ENCODE data around the gene OR2D3. TPM values are rescaled to one million over a fixed set of nuclear protein-coding genes. Genes with fewer than 3 reads are reported as not detected.
"Not testable (repeated sequence)": the region's sequence is repeated elsewhere in the genome, so short reads cannot be mapped to it uniquely, and the experiment has no call there.

Gene OR2D3
- total and polyA plus RNA-seq, 5 experiments from 2014 or later: not detected

DNA sequence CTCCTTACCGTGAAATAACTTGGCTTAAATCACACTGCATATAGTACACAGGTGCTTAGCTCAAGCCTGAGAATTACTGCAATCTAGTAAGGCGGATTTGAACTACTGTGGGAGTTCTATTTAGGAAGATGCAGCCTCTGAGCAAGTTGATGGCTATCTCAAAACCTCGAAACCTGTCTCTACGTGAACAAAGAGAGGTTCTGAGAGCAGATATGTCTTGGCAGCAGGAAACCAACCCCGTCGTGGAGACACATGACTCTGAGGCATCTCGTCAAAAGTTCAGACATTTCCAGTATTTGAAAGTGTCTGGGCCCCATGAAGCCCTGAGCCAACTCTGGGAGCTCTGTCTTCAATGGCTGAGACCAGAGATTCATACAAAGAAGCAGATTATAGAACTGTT lies 11.3 kb downstream of the OR2D3 start:
- Mint-ChIP-seq H3K4me3 (no peak overlapping the region), H3K36me3 (peaks cover 0 to 7% (median 0%) of the 10 kb centered on the region in 3 donors), H3K27ac (no peak overlapping the region), H3K4me1 (peaks cover 6 to 8% (median 6%) of the 10 kb centered on the region in 4 donors), H3K27me3 (peaks cover 28 to 71% (median 34%) of the 10 kb centered on the region in 5 donors), H3K9me3 (peaks cover 0 to 3% (median 0%) of the 10 kb centered on the region in 9 donors)
- DNase-seq: no peak
- ATAC-seq: no peak
- POLR2A ChIA-PET: no interaction called here

DNA sequence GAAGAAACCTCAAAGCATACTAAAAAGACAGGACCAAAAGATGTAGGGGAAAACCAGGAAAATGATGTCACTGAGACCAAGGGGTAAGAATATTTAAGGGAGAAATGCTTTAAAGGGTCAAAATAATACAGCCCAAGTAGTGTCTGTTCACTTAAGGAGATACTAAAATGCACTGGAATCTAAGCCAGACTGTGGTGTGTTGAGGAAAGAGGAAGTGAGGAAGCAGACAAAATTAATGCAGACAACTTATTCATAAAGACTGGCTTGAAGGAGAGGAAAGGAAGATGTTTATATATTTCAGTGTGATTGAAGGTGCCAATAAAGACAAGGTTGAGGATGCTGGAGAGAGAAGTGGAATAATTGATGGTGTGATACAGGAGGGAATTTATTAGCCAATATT lies 21.2 kb downstream of the OR2D3 start:
- Mint-ChIP-seq H3K27me3 (peaks cover 0 to 2% (median 0%) of the 10 kb centered on the region in 5 donors), H3K36me3 (no peaks in the 10 kb centered on the region), H3K27ac (no peak overlapping the region), H3K9me3 (no peaks in the 10 kb centered on the region), H3K4me1 (no peaks in the 10 kb centered on the region), H3K4me3 (no peak overlapping the region)
- no peak for ATAC-seq
- POLR2A ChIA-PET: no interaction called here
- no peak for DNase-seq

DNA sequence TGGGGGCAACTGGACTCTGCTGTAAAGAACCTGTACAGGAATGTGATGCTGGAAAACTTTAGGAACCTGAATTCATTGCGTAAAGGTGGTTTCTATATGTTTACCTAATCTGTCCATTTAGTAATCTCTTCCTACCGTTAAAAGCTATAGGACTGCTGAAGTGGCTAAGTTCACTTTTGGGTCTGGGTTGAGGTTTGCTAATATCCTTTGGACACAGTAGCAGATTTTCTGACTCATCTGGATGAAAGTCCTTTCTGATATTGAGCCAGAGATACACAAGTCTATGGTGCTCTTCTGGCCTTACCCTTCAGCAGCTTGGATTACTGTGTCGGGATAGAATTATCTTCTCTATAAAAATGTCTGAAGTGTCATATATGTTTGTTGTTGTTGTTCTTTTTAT lies 22.3 kb downstream of the OR2D3 start:
- Mint-ChIP-seq H3K36me3 (no peaks in the 10 kb centered on the region), H3K4me1 (no peaks in the 10 kb centered on the region), H3K4me3 (no peak overlapping the region), H3K27ac (no peak overlapping the region), H3K9me3 (peaks cover 0 to 1% (median 0%) of the 10 kb centered on the region in 9 donors), H3K27me3 (peaks cover 0 to 2% (median 0%) of the 10 kb centered on the region in 5 donors)
- POLR2A ChIA-PET: no interaction called here
- ATAC-seq (no peak), DNase-seq (no peak)

DNA sequence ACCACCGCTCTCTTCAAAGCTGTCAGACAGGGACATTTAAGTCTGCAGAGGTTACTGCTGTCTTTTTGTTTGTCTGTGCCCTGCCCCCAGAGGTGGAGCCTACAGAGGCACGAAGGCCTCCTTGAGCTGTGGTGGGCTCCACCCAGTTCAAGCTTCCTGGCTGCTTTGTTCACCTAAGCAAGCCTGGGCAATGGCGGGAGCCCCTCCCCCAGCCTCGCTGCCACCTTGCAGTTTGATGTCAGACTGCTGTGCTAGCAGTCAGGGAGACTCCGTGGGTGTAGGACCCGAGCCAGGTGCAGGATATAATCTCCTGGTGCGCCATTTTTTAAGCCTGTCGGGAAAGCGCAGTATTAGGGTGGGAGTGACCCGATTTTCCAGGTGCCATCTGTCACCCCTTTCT lies 33.4 kb downstream of the OR2D3 start:
- H3K27ac Mint-ChIP-seq, POLR2A ChIA-PET, H3K9me3 Mint-ChIP-seq, DNase-seq, H3K36me3 Mint-ChIP-seq, ATAC-seq, H3K4me1 Mint-ChIP-seq, H3K4me3 Mint-ChIP-seq: not testable (repeated sequence)
- H3K27me3 Mint-ChIP-seq: peaks cover 0 to 20% (median 5%) of the 10 kb centered on the region in 5 donors

DNA sequence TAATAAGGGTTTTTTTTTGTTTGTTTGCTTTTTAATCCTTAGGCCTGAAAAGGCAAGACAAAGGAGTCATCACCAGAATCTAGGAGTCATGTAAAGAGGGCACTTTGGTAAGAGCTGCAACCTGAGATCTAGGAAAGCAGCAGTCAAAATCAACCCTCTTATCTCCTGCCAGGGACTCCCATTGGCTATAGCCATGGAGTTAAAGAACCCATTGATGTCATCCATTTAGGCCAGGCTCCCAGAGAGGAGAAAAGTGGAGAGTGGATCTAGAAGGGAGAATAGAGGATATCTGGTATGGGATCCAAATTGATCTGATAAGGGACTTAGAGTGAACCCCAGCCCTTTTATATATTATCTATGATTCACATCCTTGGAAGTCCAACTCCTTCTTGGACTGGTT lies 41.3 kb downstream of the OR2D3 start:
- Mint-ChIP-seq H3K4me3 (no peak overlapping the region), H3K36me3 (no peaks in the 10 kb centered on the region), H3K27ac (no peak overlapping the region), H3K27me3 (peaks cover 0 to 7% (median 2%) of the 10 kb centered on the region in 5 donors), H3K9me3 (peaks cover 0 to 5% (median 0%) of the 10 kb centered on the region in 9 donors), H3K4me1 (no peaks in the 10 kb centered on the region)
- DNase-seq (no peak), ATAC-seq (no peak)
- POLR2A ChIA-PET: no interaction called here

DNA sequence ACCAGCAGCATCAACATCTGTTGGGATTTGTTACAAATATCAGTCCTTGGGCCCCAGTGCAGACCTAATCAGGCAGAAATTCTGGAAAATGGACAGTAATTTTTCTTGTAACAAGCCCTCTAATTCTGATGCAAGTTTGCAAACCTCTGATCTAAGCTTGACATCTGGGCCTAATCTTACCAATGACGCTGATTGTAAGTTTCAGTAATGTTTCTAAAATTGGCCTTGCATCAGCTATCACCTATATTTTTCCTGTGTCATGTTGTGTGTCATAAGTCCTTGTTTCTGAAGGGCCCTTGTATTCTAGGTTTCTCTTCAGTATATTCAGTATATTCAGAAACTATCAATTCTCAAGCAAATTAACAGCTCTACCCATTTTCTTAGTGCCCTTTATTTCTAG lies 41.9 kb downstream of the OR2D3 start:
- DNase-seq: no peak
- no peak overlapping the region for H3K4me3 Mint-ChIP-seq
- no peak for ATAC-seq
- H3K27me3 Mint-ChIP-seq: peaks cover 0 to 3% (median 1%) of the 10 kb centered on the region in 5 donors
- H3K9me3 Mint-ChIP-seq: peaks cover 0 to 9% (median 0%) of the 10 kb centered on the region in 9 donors
- no peaks in the 10 kb centered on the region for H3K36me3 Mint-ChIP-seq
- no peaks in the 10 kb centered on the region for H3K4me1 Mint-ChIP-seq
- POLR2A ChIA-PET: no interaction called here
- no peak overlapping the region for H3K27ac Mint-ChIP-seq

DNA sequence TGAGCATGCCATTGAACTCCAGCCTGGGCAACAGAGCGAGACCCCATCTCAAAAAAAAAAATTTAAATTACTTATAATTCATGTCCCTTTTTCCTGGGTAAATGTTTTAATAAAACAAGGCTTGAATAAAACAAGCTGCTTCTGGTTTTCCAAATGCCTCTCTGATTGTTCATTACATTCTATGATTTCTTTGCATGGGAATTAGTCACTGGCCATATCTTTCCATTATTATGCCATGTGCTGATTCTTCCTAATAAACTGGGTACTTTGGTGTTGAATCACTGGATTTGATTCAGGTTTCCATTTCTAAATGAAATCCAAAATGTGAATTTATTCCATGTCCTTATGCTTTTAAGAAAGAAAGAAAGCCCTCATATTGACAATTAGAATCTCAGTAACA lies 48.0 kb downstream of the OR2D3 start:
- DNase-seq (no peak), ATAC-seq (no peak)
- Mint-ChIP-seq H3K27ac (no peak overlapping the region), H3K4me1 (no peaks in the 10 kb centered on the region), H3K36me3 (no peaks in the 10 kb centered on the region), H3K9me3 (peaks cover 0 to 21% (median 2%) of the 10 kb centered on the region in 9 donors), H3K27me3 (peaks cover 0 to 9% (median 3%) of the 10 kb centered on the region in 5 donors), H3K4me3 (no peak overlapping the region)
- POLR2A ChIA-PET: no interaction called here

DNA sequence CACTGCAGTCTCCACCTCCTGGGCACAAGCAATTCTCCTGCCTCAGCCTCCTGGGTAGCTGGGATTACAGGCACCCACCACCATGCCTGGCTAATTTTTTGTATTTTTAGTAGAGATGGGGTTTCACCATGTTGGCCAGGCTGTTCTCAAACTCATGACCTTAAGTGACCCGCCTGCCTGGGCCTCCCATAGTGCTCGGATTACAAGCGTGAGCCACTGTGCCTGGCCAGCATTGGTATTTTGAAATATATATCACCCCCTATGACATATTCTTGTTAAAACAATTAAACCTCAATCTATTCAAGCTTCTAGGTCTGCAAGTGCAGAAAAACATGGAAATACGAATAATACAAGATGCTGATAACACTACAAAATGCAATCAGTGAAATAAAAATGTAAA lies 49.1 kb downstream of the OR2D3 start:
- peaks cover 0 to 21% (median 2%) of the 10 kb centered on the region in 9 donors for H3K9me3 Mint-ChIP-seq
- H3K27me3 Mint-ChIP-seq, POLR2A ChIA-PET, H3K27ac Mint-ChIP-seq, H3K36me3 Mint-ChIP-seq, H3K4me1 Mint-ChIP-seq, H3K4me3 Mint-ChIP-seq, ATAC-seq, DNase-seq: not testable (repeated sequence)

Other genes with a start within 250 kb of the OR2D3 start
- gene MRPL17, start 237.7 kb upstream of the OR2D3 start, total RNA-seq: 10 to 100 TPM; 27.5 to 30.1 TPM
- 10 to 100 TPM; 16.2 to 23.6 (median 16.5) TPM for gene MRPL17, start 237.7 kb upstream of the OR2D3 start, polyA plus RNA-seq
- gene OR2AG2, start 149.0 kb upstream of the OR2D3 start, total RNA-seq: not detected
- gene OR2AG2, start 149.0 kb upstream of the OR2D3 start, polyA plus RNA-seq: not detected
- gene OR2AG1, start 138.0 kb upstream of the OR2D3 start, total RNA-seq: not detected
- gene OR2AG1, start 138.0 kb upstream of the OR2D3 start, polyA plus RNA-seq: not detected
- gene OR6A2, start 121.3 kb upstream of the OR2D3 start, total RNA-seq: not detected
- gene OR6A2, start 121.3 kb upstream of the OR2D3 start, polyA plus RNA-seq: not detected
- gene OR10A5, start 75.3 kb upstream of the OR2D3 start, total RNA-seq: not detected
- gene OR10A5, start 75.3 kb upstream of the OR2D3 start, polyA plus RNA-seq: not detected
- gene OR10A2, start 57.9 kb upstream of the OR2D3 start, total RNA-seq: not detected
- gene OR10A2, start 57.9 kb upstream of the OR2D3 start, polyA plus RNA-seq: not detected
- not detected for gene OR10A4, start 44.4 kb upstream of the OR2D3 start, total RNA-seq
- not detected for gene OR10A4, start 44.4 kb upstream of the OR2D3 start, polyA plus RNA-seq
- gene OR2D2, start 28.5 kb upstream of the OR2D3 start, total RNA-seq: not detected
- not detected for gene OR2D2, start 28.5 kb upstream of the OR2D3 start, polyA plus RNA-seq
- gene ZNF215, start 5.4 kb downstream of the OR2D3 start, total RNA-seq: under 1 TPM; 0.16 to 0.18 TPM
- gene ZNF215, start 5.4 kb downstream of the OR2D3 start, polyA plus RNA-seq: not detected
- not detected for gene ZNF214, start 99.3 kb downstream of the OR2D3 start, total RNA-seq
- gene ZNF214, start 99.3 kb downstream of the OR2D3 start, polyA plus RNA-seq: not detected
- not detected for gene NLRP14, start 99.5 kb downstream of the OR2D3 start, total RNA-seq
- not detected for gene NLRP14, start 99.5 kb downstream of the OR2D3 start, polyA plus RNA-seq
- not detected for gene RBMXL2, start 168.0 kb downstream of the OR2D3 start, total RNA-seq
- not detected for gene RBMXL2, start 168.0 kb downstream of the OR2D3 start, polyA plus RNA-seq

Measured in naive thymus-derived CD8-positive, alpha-beta T cell (primary cell).